Right lobe of liver (tissue), 4 donors: ENCODE data around the gene PCID2.

Experiments
- POLR2A ChIP-seq: fragments of 450-650 bp; IDR thresholded peaks from one replicate; pipeline ENCODE4 v1.6.1; 2017; ENCODE audit warnings: antibody characterized with exemption, mild to moderate bottlenecking
- TF ChIP-seq, protein P1 (sequence below), 4 donors: fragments of 200-600 bp in 3 of 4; fragments of 450-650 bp in 1 of 4; IDR thresholded peaks; one replicate each; pipeline versions ENCODE4 v1.5.1 to v1.8.0; 2016 to 2022; ENCODE audit warnings: antibody characterized with exemption in 4 of 4, mild to moderate bottlenecking in 2 of 4
- donor health status: DM: no; HTN: no; CAD: no.
- donor health status: DM: no; HTN: no; CAD: no.
- donor health status: DM: no; HTN: yes; CAD: no.

DNA sequence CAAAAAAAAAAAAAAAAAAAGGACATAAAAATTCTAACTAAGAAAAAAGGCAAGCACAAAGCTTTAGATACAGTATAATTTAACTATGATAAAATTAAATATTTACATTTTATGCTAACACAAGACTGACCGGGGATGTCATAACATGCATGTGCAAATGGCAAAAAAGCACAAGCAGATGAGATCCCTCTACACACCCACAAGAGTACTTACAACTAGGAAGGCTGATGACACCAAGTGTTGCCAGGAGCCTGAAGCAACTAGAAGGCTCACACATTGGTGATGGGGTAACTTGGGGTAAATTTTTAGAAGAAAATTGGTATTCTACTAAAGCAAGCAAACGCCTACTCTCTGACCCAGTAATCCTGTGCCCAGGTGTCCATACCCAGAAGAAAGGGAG, 6.7 kb downstream of the PCID2 start:
- TF ChIP-seq, protein P1, sequence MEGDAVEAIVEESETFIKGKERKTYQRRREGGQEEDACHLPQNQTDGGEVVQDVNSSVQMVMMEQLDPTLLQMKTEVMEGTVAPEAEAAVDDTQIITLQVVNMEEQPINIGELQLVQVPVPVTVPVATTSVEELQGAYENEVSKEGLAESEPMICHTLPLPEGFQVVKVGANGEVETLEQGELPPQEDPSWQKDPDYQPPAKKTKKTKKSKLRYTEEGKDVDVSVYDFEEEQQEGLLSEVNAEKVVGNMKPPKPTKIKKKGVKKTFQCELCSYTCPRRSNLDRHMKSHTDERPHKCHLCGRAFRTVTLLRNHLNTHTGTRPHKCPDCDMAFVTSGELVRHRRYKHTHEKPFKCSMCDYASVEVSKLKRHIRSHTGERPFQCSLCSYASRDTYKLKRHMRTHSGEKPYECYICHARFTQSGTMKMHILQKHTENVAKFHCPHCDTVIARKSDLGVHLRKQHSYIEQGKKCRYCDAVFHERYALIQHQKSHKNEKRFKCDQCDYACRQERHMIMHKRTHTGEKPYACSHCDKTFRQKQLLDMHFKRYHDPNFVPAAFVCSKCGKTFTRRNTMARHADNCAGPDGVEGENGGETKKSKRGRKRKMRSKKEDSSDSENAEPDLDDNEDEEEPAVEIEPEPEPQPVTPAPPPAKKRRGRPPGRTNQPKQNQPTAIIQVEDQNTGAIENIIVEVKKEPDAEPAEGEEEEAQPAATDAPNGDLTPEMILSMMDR (IDR thresholded peaks at IDR 0.05) = no peak
- TF ChIP-seq POLR2A = no peak
